ENCODE data around the gene CAP2.
"Not testable (repeated sequence)": the region's sequence is repeated elsewhere in the genome, so short reads cannot be mapped to it uniquely, and the experiment has no call there.

Gene CAP2

DNA sequence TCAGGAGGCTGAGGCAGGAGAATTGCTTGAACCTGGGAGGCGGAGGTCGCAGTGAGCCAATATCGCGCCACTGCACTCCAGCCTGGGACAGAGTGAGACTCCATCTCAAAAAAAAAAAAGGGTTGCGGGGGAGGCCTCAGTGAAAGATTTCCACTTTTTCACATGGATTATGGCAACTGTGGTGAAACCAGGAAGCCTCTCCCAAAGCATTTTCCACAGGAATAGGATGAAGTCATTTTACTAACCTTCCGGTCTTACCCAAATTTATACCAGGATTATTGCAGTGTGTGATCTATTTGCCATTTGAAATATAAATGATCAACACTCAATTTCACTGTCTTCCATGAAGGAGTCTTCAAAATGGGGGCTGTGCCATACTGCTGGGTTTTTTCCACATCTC is 113.1 kb downstream of the CAP2 start:
- DNase-seq, result no peak

DNA sequence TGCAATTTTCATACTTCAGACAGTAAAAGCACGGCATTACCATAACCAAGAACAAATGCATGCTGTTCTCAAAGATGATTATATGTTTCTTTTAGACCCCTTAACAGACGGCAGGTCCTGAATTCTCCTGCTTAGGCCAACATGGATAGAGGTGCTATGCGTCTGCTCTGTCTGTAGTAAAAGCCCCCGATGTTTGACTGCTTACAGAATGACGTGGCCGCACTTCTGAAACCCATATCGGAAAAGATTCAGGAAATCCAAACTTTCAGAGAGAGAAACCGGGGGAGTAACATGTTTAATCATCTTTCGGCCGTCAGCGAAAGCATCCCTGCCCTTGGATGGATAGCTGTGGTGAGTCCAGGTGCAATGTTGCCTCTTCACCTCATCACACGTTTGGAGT is 113.6 kb downstream of the CAP2 start:
- no peak for DNase-seq

DNA sequence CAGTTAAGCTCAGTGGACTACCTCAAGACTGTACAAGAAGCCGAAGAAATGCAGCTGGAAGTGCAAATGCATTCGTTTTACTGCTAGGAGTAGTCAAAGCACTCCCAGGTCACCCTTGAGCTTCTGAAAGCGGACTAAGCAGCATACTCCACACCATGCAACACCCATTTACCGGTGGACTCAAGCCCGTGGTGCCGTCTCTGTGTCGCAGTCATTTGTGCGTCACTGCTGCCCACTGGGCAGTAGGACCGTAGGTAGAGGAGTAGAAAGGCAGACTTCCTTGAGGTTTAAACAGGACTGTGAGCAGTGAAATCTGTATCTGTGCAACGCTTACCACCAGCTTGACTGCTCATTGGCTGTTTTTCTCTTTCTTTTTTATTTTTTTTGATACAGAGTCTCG is 117.7 kb downstream of the CAP2 start:
- no peak for DNase-seq

DNA sequence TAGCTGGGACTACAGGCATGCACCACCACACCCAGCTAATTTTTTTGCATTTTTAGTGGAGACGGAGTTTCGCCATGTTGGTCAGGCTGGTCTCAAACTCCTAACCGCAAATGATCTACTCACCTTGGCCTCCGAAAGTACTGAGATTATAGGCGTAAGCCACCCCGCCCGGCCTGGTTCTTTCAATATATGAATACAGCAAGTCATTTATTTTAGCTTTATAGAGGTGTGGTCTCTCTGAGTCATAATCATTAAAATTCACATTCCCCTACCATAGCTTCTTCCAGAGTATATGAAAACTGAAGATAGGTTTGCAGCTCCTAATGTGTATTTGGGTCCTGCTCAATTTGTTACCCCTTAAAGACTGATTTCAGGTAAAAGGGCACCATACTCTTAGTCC is 118.2 kb downstream of the CAP2 start:
- no peak for DNase-seq

DNA sequence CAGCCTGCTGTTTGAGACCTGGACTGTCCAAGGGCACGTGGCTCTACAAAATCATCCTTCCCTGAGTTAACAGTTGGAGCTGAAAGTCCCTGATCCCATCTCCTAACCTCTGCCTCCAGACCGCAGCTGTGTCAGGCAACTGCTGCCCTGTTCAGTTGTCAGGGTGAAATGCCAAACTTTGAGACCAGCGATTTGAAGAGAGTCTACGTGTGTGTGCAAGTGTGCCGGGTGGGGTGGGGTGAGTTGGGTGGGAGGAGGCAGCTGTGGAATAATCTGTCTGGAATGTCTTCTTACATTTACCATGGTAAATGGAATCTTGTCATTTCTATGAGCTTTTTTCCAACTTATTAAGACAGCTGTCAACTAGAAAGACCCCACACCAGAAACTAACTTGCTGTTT is 125.7 kb downstream of the CAP2 start:
- no peak for DNase-seq

DNA sequence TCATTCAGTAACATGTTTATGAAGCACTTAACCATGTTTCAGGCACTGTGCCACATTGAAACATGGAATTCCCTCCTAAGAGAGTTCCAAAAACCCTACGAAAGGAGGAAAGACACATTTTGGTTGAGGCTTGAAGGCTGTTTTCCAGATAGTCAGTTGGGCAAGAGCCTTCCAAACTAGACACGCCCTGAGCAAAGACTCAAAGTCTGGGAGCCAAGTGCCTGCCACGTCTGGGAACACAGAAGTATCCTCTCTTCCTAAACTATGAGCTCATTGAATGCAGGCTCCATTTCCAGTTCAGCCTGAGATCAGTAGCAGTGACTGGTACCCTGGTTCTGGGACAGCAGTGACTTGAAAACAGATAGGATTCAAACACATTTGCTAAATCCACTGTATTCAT is 132.2 kb downstream of the CAP2 start:
- DNase-seq, result no peak

DNA sequence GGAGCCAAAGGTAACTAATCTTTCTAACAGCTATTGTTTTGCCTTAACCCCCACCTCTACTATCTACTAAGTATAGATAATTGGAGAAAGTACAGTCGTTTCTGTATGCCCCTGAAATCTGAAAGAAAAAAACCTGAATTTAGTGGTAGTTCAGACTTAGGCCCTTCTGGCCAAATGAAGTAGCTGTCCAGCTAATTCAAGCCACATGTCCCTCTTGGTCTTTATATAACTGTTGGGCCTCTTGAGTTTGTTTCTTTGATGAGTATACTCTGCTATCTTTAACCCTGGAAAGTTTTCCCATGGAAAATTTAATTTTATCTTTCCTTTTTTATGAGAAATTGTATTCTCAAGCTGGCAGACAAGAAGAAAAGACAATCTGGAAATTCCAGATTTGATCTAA is 133.7 kb downstream of the CAP2 start:
- DNase-seq, result no peak

DNA sequence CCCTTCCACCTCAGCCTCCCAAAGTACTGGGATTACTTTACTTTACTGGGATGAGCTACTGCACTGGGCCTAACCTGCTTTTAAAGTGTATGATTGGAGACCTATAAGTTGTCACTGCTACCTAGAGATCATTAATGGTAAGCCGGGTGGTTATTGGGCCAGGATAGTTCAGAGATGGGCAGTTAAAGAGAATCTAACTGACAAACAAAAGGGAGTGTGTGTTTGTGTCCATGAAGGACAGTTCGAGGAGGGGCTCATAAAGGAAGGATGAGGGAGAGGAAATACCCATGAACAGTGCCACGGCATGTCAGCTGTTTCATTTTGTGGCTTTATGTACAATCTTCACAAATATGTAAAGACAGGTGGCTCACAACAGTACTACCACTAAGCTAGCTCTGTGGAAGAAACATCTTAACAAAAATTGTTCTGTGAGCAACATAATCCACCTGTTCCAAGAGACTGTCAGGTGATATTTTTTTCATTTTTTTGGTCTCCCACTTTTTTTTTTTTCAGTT is 137.0 kb downstream of the CAP2 start:
- DNase-seq, result no peak

DNA sequence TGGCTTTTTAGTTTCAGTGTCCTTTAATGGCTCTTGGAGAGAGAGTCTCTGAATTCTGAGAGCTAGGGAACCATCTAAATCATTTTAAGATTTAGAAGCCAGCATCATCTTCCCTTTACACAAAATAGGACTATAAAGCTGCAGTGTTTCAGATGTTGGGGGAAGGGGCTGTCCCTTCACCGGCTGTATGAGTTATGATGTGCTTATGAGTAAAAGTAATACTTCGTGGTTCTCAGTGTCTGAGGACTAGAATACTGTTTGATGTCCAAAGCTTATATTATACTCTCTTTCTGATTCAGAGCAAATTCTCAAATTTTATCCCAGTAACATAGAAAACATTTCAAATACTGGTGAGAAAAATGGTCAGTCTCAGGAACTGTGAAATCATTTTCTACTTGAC is 143.2 kb downstream of the CAP2 start:
- DNase-seq, result peak; percentile 17

DNA sequence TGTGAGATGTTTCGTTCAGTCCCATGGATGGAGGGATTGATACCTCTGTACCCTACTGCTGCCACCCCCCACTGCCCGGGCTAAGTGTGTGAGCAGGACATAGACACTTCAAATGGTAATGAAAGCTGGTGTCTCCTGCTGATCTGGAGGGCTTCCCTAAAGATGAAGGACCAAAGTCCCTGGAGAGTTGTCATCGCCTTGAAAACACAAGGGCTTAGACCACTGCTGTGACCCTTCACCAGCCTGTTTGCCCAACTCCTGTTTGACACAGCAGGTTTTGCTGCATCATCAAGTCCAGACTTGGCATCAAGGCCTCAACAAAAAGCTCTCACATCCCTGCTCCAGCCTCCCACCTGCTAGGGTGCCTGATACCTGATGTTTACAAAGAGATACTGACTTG is 148.8 kb downstream of the CAP2 start:
- DNase-seq, result no peak

DNA sequence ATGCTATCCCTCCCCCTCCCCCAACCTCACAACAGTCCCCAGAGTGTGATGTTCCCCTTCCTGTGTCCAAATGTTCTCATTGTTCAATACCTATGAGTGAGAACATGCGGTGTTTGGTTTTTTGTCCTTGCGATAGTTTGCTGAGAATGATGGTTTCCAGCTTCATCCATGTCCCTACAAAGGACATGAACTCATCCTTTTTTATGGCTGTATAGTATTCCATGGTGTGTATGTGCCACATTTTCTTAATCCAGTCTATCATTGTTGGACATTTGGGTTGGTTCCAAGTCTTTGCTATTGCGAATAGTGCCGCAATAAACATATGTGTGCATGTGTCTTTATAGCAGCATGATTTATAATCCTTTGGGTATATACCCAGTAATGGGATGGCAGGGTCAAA is 152.3 kb downstream of the CAP2 start:
- not testable (repeated sequence) for DNase-seq

DNA sequence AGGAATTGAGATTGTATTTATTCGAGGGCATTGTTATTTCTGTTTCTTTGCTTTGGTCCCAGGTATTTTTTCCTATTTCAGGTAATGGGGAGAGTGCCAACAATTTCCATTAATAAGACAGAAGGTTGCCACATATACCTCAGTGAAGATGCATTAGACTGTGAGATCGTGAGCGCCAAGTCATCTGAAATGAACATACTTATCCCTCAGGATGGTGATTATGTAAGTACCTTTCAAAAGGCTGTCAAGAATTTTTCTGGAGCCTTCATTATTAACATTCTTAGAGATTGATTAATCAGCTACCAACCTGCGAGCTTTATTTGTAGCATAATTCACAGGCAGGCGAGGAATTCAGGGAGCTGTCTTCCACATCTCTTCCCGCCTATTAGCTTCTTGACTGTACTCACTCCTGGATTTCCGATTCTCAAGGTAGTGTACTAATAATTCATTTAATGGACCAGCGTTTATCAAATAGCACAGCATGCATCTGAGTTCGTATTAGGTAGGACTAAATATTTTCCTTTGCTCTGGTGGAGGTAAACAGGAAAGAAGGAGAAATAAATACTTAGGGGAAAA is 158.1 kb downstream of the CAP2 start:
- no peak for DNase-seq

DNA sequence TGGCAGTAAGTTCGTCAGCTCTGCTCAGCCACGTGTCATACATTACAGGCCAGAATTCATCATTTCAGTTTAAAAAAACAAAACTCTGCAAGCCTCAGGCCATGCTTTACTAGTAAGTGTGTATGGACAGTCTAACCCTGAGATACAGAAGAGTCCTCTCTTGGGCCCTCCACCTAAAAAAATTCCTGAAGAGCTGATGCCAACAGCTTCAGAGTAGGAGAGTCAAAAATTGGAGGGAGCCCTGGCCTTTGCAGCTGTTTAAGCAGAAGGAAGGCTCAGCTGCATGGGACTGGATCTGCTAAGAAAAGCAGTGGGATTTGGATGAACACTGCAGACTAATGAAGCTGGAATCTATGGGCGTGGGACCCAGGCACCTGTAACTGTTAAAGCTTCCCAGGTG is 159.5 kb downstream of the CAP2 start:
- no peak for DNase-seq

DNA sequence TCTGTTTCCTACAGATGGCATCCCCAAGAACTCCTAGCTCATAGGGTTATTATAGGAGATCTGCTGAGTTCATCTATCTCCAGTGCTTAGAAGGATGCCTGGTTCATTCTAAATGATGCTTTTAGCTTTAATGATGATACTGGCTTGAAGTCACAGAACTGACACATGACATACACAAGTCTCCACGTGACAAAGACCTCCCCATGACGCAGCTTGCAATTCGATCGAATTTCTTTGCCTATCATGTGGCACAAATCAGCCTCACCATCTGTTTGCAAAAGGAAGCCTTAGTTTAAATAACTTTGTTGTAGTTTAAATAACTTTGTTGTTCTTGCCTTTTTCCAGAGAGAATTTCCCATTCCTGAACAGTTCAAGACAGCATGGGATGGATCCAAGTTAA is 162.6 kb downstream of the CAP2 start:
- no peak for DNase-seq

DNA sequence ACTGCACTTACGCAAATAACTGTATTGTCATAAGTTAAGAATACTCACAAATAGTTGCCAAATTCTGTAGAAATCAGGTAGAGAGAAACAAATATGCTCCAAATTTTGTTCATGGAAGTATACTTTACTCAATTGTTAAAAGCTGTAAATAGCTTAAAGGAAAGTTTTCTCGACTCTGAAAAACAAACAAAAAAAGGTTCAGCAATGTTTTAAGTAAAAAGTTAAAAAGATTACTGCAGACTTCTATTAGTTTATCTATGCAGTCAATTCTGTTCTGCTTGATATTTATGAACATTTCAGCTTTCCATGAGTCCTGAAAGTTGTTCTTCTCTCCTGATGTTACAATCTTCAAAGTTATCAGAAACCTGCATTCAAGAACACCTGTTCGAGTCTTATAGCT is 169.2 kb downstream of the CAP2 start:
- DNase-seq, result no peak

DNA sequence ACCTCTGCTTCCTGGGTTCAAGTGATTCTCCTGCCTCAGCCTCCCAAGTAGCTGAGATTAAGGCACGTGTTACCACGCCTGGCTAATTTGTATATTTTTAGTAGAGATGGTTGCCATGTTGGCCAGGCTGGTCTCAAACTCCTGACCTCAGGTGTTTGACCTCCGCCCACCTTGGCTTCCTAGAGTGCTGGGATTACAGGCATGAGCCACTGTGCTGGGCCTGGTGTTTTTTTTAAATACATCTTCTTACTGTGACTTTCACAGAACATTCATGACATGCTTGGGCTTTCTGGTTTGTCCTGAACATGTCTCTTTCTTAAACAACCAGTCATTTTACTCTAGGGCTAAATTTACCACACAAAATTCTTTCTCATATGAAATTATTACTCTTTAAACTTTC is 172.0 kb downstream of the CAP2 start:
- no peak for DNase-seq

DNA sequence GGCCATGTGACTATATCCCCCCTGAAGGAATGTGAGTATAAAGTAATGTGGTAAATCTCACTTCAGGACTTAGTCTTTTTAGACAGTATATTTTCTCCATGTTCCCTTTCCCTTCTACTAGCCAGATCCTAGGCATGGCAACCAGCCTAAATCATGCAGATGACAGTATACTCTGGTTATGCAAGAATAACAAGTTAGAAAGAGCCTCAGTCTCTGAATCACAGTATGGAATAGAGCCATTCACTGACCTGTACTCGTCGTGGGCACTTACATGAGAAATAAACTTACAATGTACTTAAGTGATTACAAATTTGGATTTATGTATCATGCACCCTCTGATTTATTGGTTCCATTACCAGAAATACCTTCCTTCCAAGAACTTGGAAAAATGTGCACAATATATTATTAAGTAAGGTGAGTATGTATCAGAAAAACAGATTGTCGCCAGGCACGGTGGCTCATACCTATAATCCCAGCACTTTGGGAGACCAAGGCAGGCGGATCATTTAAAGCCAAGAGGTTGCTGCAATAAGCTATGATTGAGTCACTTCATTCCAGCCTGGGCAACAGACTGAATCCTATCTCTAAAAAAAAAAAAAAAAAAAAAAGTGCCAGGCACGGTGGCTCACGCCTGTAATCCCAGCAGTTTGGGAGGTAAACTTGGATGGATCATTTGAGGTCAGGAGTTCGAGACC is 181.6 kb downstream of the CAP2 start:
- no peak for DNase-seq

DNA sequence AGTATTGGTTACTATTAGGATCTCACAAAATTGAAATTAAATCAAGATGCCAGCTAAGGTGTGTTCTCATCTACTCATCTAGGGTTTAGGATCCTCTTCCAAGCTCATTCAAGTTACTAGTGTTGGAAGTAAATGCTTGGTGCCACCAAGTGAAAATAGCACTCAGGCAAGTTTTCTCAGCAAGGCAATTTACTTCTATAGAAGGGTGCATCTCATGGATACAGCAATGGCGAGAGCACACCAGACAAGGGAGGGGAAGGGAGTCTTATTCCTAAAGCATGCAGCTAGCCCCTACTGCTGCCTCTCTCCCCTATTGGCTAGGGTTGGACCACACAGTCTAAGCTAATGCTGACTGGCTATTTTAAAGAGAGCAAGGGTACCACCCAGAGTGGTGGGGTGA is 183.7 kb downstream of the CAP2 start:
- DNase-seq, result no peak

DNA sequence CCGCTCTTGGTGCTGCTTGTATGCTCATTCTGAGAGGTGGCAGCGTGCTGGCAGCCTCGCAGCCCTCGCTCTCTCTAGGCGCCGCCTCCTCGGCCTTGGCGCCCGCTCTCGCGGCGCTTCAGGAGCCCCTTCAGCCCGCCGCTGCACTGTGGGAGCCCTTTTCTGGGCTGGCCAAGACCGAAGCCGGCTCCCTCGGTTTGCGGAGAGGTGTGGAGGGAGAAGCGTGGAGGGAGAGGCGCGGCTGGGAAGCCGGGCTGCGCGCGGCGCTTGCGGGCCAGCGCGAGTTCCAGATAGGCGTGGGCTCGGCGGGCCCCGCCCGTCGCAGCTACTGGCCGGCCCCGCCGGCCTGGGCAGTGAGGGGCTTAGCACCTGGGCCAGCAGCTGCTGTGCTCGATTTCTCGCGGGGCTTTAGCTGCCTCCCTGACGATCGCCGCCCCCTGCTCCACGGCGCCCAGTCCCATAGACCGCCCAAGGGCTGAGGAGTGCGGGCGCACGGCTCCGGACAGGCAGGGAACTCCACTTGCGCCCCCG is 187.2 kb downstream of the CAP2 start:
- no peak for DNase-seq

DNA sequence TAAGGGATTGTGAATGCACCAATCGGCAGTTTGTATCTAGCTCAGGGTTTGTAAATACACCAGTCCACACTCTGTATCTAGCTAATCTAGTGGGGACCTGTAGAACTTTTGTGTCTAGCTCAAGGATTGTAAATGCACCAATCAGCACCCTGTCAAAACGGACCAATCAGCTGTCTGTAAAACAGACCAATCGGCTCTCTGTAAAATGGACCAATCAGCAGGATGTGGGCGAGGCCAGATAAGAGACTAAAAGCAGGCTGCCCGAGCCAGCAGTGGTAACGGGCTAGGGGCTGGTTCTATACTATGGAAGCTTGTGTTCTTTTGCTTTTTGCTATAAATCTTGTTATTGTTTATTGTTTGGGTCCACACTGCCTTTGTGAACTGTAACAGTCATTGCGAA is 187.9 kb downstream of the CAP2 start:
- not testable (repeated sequence) for DNase-seq

DNA sequence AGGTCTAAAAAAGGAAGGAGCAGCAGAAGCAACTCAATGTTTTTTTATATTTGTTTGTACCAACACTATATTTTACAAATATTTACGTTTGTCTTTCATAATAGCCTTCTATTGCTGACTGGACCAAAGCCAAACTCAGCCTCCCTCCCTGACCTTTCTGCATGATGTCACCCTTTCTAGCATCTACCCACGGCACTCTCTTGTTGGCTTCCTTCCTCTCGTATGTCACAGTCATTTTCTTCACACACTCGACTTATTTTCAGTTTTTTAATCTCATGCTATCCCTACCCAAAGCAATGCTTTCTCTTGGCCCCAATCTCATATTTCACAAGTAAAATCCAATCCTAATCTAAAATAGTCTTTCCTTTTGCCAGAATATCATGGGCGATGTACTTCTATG is 190.4 kb downstream of the CAP2 start:
- no peak for DNase-seq

DNA sequence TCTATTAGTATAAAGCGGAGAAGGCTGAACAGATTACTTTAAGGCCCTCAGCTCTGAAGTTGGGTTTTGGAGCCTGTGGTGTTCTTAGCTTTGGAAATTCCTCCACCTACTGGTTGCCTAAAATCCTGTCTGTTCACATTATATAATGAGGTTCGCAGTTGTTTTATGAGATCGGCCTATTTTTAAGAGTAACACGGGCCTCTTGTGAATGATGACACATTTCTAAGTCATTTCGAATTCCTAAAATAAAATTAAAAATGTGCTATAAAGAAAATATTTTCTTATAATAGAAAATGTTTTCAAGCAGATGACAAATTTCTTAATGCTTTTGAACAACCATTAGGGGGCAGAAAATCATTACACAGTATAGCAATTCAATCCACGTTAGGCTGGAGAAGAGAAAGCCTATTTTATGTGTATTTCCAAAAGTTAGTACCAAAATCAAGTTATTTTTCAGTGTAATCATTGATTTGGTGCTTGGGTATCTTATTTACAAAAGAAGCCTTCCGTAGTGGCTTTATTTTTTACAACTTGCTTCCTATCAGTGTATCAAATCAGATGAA is 190.9 kb downstream of the CAP2 start:
- DNase-seq, result no peak

DNA sequence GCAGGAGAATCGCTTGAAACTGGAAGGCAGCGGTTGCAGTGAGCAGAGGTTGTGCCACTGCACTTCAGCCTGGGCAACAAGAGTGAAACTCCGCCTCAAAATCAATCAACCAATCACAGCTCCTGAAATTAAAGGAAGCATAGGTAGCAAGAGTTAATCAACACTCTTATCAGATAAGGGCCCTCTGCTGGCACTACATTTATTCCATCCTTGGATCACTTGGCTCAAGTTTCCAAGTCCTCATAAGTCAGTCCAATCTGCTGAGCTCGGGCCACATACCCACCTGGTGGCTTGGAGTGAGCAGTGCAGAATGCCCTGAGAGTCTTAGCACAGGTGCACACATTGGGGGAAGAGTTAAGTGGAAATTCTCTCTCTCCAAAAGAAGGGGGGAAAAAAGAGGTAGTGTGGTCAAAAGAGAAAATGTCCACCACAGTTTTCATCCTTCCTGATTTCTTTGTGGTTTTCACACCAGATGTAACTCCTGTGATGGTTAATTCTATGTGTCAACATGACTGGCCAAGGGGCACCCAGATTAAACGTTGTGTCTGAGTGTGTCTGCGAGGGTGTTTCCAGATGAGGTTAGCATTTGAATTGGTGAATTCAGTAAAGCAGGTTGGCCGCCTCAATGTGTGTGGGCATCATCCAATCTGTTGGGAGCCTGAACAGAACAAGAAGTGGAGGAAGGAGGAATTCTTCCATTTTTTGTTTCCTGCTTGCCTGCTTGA is 192.5 kb downstream of the CAP2 start:
- DNase-seq, result no peak

DNA sequence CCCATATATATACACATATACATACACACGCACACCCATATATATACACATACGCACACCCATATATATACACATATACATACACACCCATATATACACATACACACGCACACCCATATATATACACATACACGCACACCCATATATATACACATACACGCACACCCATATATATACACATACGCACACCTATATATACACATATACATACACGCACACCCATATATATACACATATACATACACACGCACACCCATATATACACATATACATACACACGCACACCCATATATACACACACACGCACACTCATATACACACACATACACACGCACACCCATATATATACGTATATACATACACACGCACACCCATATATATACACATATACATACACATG is 193.2 kb downstream of the CAP2 start:
- not testable (repeated sequence) for DNase-seq
